H1 (cell line): ENCODE measurements around the gene ZFP90. TPM values are rescaled to one million over a fixed set of nuclear protein-coding genes. Genes with fewer than 3 reads are reported as not detected.
"Not testable (repeated sequence)": the region's sequence is repeated elsewhere in the genome, so short reads cannot be mapped to it uniquely, and the experiment has no call there.

ENCODE experiments used
- CTCF ChIA-PET: fragments of 300-600 bp; sonication (Branson Sonifier 250); formaldehyde crosslinking; loops from one replicate; lab custom pipeline; 2021; ENCODE audit not compliant: partially characterized antibody; lab: Charles Lee
- POLR2A ChIA-PET: fragments of 300-600 bp; sonication (Branson Sonifier 250); formaldehyde crosslinking; loops from one replicate; lab custom pipeline; 2021; ENCODE audit warnings: inconsistent platforms; ENCODE audit not compliant: partially characterized antibody; lab: Charles Lee
- DNase-seq, 2 experiments: peaks; one replicate each; pipeline versions ENCODE4 v3.0.0 to v3.0.0-alpha.2; 2010 to 2022; ENCODE audit warnings: low spot score in 2 of 2, low read depth in 1 of 2, mixed read lengths in 1 of 2
- FAIRE-seq: peaks from 2 replicates; lab custom pipeline; 2011; peaks lifted over from hg19 to GRCh38; lab: Jason Lieb, UNC
- H2AFZ ChIP-seq: 2 replicates; pipeline ENCODE4 v1.8.1; 2012; ENCODE audit warnings: low read length, inconsistent platforms
- H2AK5ac ChIP-seq: 2 replicates; pipeline ENCODE4 v1.6.1; 2013; ENCODE audit warnings: low read depth, low read length
- H2BK120ac ChIP-seq: replicated peaks from 2 replicates; pipeline ENCODE3; 2013; ENCODE audit warnings: low read depth, low read length, inconsistent platforms
- H2BK12ac ChIP-seq: 2 replicates; pipeline ENCODE4 v1.6.1; 2013; ENCODE audit warnings: low read depth, low read length
- H2BK15ac ChIP-seq: 2 replicates; pipeline ENCODE4 v1.6.1; 2013; ENCODE audit warnings: low read length
- H2BK20ac ChIP-seq: 2 replicates; pipeline ENCODE4 v1.6.1; 2013; ENCODE audit warnings: low read length
- H2BK5ac ChIP-seq: 2 replicates; pipeline ENCODE4 v1.6.1; 2013; ENCODE audit warnings: low read depth, low read length
- H3K14ac ChIP-seq: 2 replicates; pipeline ENCODE4 v1.6.1; 2013; ENCODE audit warnings: inconsistent platforms; ENCODE audit not compliant: insufficient read length
- H3K18ac ChIP-seq: 2 replicates; pipeline ENCODE4 v1.6.1; 2013; ENCODE audit warnings: low read length; ENCODE audit errors: extremely low read depth
- H3K23ac ChIP-seq: 2 replicates; pipeline ENCODE4 v1.6.1; 2013; ENCODE audit warnings: inconsistent platforms; ENCODE audit not compliant: insufficient read length
- H3K23me2 ChIP-seq: 2 replicates; pipeline ENCODE4 v1.6.1; 2013; ENCODE audit warnings: low read depth, low read length
- H3K27ac ChIP-seq: 2 replicates; pipeline ENCODE4 v1.6.1; 2011; ENCODE audit warnings: low read depth, low read length, inconsistent platforms
- H3K27me3 ChIP-seq, 4 experiments: replicated peaks in 1 of 4; 1 replicate in 1 of 4; 2 replicates in 3 of 4; pipeline versions ENCODE4 v1.6.1 to v1.8.1; 2011 to 2013; ENCODE audit warnings: low read length in 3 of 4, mild to moderate bottlenecking in 3 of 4, inconsistent platforms in 2 of 4, mixed read lengths in 2 of 4, moderate library complexity in 1 of 4; ENCODE audit not compliant: control insufficient read depth in 3 of 4, insufficient read depth in 3 of 4; ENCODE audit errors: extremely low read depth in 1 of 4
- H3K36me3 ChIP-seq, 4 experiments: 2 replicates each; pipeline versions ENCODE4 v1.6.1 to v1.8.1; 2011 to 2013; ENCODE audit warnings: mild to moderate bottlenecking in 4 of 4, low read length in 3 of 4, moderate library complexity in 2 of 4, control low read depth in 1 of 4, inconsistent platforms in 1 of 4; ENCODE audit not compliant: insufficient read depth in 4 of 4, control insufficient read depth in 2 of 4
- H3K4ac ChIP-seq: replicated peaks from 2 replicates; pipeline ENCODE3; 2013; ENCODE audit warnings: low read length, low read depth, mixed read lengths, inconsistent platforms; ENCODE audit not compliant: insufficient read length
- H3K4me1 ChIP-seq, 4 experiments: replicated peaks in 1 of 4; 1 replicate in 1 of 4; 2 replicates in 3 of 4; pipeline versions ENCODE4 v1.6.1 to v1.8.1; 2011 to 2013; ENCODE audit warnings: low read length in 3 of 4, inconsistent platforms in 2 of 4, mixed read lengths in 1 of 4; ENCODE audit not compliant: insufficient read depth in 4 of 4, control insufficient read depth in 3 of 4
- H3K4me2 ChIP-seq, 2 experiments: 2 replicates each; pipeline versions ENCODE4 v1.6.1 to v1.8.1; 2011 to 2013; ENCODE audit warnings: low read depth in 2 of 2, low read length in 2 of 2, control low read depth in 1 of 2, inconsistent platforms in 1 of 2, mild to moderate bottlenecking in 1 of 2; ENCODE audit not compliant: insufficient read depth in 1 of 2
- H3K4me3 ChIP-seq, 4 experiments: fragments of 200-600, 300-600 bp in 1 of 4; sonication (generic), shearing (Covaris generic), sonication (Bioruptor Twin) in 1 of 4; 2 replicates each; pipeline versions ENCODE4 v1.5.1 to v1.8.1; 2011 to 2016; ENCODE audit warnings: low read length in 4 of 4, low read depth in 3 of 4, control low read depth in 2 of 4, inconsistent platforms in 2 of 4, mild to moderate bottlenecking in 2 of 4, mixed read lengths in 1 of 4, moderate library complexity in 1 of 4; ENCODE audit not compliant: insufficient read depth in 2 of 4; ENCODE audit errors: extremely low read depth in 1 of 4
- H3K56ac ChIP-seq: replicated peaks from 2 replicates; pipeline ENCODE3; 2013; ENCODE audit warnings: low read depth, mild to moderate bottlenecking, mixed read lengths, low read length, inconsistent platforms; ENCODE audit not compliant: insufficient read length
- H3K79me1 ChIP-seq: 2 replicates; pipeline ENCODE4 v1.6.1; 2013; ENCODE audit warnings: low read depth, low read length, control low read depth
- H3K79me2 ChIP-seq, 2 experiments: 2 replicates each; pipeline versions ENCODE4 v1.6.1 to v1.8.1; 2012 to 2013; ENCODE audit warnings: low read length in 2 of 2, mild to moderate bottlenecking in 2 of 2, inconsistent platforms in 1 of 2; ENCODE audit not compliant: insufficient read depth in 2 of 2, control insufficient read depth in 1 of 2
- H3K9ac ChIP-seq, 4 experiments: replicated peaks in 1 of 4; 1 replicate in 1 of 4; 2 replicates in 3 of 4; pipeline versions ENCODE4 v1.6.1 to v1.8.1; 2011 to 2013; ENCODE audit warnings: low read depth in 3 of 4, low read length in 3 of 4, control low read depth in 2 of 4, mild to moderate bottlenecking in 2 of 4, moderate library complexity in 2 of 4, inconsistent platforms in 1 of 4; ENCODE audit errors: extremely low read depth in 1 of 4
- H3K9me3 ChIP-seq, 2 experiments: 2 replicates each; pipeline versions ENCODE4 v1.6.1 to v1.8.1; 2012 to 2013; ENCODE audit warnings: mild to moderate bottlenecking in 2 of 2, moderate library complexity in 2 of 2, control low read depth in 1 of 2, inconsistent platforms in 1 of 2, low read depth in 1 of 2, low read length in 1 of 2, mixed read lengths in 1 of 2; ENCODE audit not compliant: insufficient read depth in 2 of 2
- H4K20me1 ChIP-seq, 2 experiments: replicated peaks in 1 of 2; 2 replicates each; pipeline versions ENCODE3 to v1.8.1; 2011 to 2013; ENCODE audit warnings: inconsistent platforms in 2 of 2, low read length in 2 of 2, mild to moderate bottlenecking in 1 of 2; ENCODE audit not compliant: insufficient read depth in 2 of 2, control insufficient read depth in 1 of 2
- H4K5ac ChIP-seq: 2 replicates; pipeline ENCODE4 v1.6.1; 2013; ENCODE audit warnings: low read length, low read depth, mixed read lengths, inconsistent platforms; ENCODE audit not compliant: insufficient read length
- H4K8ac ChIP-seq: 2 replicates; pipeline ENCODE4 v1.8.0; 2013; ENCODE audit warnings: mild to moderate bottlenecking, moderate library complexity, low read length, inconsistent platforms; ENCODE audit not compliant: insufficient read depth; ENCODE audit errors: extremely low read depth
- H4K91ac ChIP-seq: replicated peaks from 2 replicates; pipeline ENCODE3; 2013; ENCODE audit warnings: low read length, mixed read lengths, inconsistent platforms; ENCODE audit not compliant: insufficient read length
- WGBS, 2 experiments: shearing (Covaris generic) in 1 of 2; methylation state at CpG; one replicate each; pipeline versions ENCODE4 v1.1.6 to v1.1.7; 2013 to 2015; ENCODE audit warnings: low lambda C conversion rate in 2 of 2, mixed read lengths in 2 of 2, inconsistent platforms in 1 of 2, low coverage in 1 of 2, missing lambda C conversion rate in 1 of 2; ENCODE audit not compliant: insufficient replicate concordance in 2 of 2, insufficient coverage in 1 of 2, insufficient read length in 1 of 2; ENCODE audit errors: extremely low coverage in 1 of 2, missing lambda C conversion rate in 1 of 2; 5-methylcytosine and 5-hydroxymethylcytosine counted together
- polyA plus RNA-seq, 7 experiments: library from polyadenylated mRNA; depleted of rRNA in 3 of 7; stranded (reverse) in 5 of 7; unstranded in 2 of 7; fragments of >200 nt in 5 of 7; fragments of 200-250 nt in 2 of 7; gene quantifications; 1 replicate in 5 of 7; 2 replicates in 1 of 7; 4 replicates in 1 of 7; pipeline versions ENCODE4 v1.2.1 to v1.2.3, GENCODE V29; 2011 to 2013; ENCODE audit warnings: missing spikeins in 2 of 7, mixed read lengths in 2 of 7
- total RNA-seq: library from RNA; stranded (reverse); fragmentation: NEBNext Ultra II Directional; extraction: Animal tissue kit (Norgen Biotek cat#: 25700); gene quantifications from 2 replicates; pipeline ENCODE4 v1.2.1, GENCODE V29; 2021

Gene ZFP90
- total and polyA plus RNA-seq, 2 of the 8 experiments (the other 6 are each of a cell fraction or from before 2014, with no cell fraction given) = 10.3 to 19.1 TPM

- H3K9ac ChIP-seq, H3K23me2 ChIP-seq, H3K4ac ChIP-seq, FAIRE-seq, H2AFZ ChIP-seq, H2BK120ac ChIP-seq, H3K14ac ChIP-seq, H3K27me3 ChIP-seq, H4K91ac ChIP-seq, H3K4me3 ChIP-seq, H2AK5ac ChIP-seq, DNase-seq, H3K79me2 ChIP-seq, H3K9me3 ChIP-seq, H2BK5ac ChIP-seq, H2BK15ac ChIP-seq, H3K36me3 ChIP-seq, H4K5ac ChIP-seq, H4K20me1 ChIP-seq, H3K23ac ChIP-seq, POLR2A ChIA-PET, H2BK20ac ChIP-seq, H3K27ac ChIP-seq, H3K4me1 ChIP-seq, H4K8ac ChIP-seq, H3K18ac ChIP-seq, H3K4me2 ChIP-seq, H2BK12ac ChIP-seq, H3K56ac ChIP-seq, H3K79me1 ChIP-seq: not testable (repeated sequence)
- 90% methylated on average over 5 of the region's 5 CpGs; no CpG with 5 or more reads in 1 of the 2 experiments for WGBS, 2 experiments
- CTCF ChIA-PET = interaction anchor here (0.6 to 1.3 kb wide), 4 partner anchors 13 to 49 kb away, joined by 3 to 6 read pairs (median 3); no protein-coding TSS in a partner anchor
These were observed 44.8 kb upstream of the ZFP90 start for GRCh38 chr16:68494261-68494660.
